IMR-90 (cell line): ENCODE data around the gene HS2ST1.

Experiments used
- CEBPB ChIP-seq: IDR thresholded peaks from 2 replicates; pipeline ENCODE4 v1.6.1; 2012; ENCODE audit warnings: low read depth, low read length, improper control_type of control experiment
- CHD1 ChIP-seq: IDR thresholded peaks from 2 replicates; pipeline ENCODE4 v1.6.1; 2012; ENCODE audit warnings: low read depth, low read length, improper control_type of control experiment
- MXI1 ChIP-seq: IDR thresholded peaks from 2 replicates; pipeline ENCODE4 v1.6.1; 2012; ENCODE audit warnings: low read depth, mild to moderate bottlenecking, low read length, moderate library complexity, borderline replicate concordance
- POLR2A ChIP-seq: IDR thresholded peaks from 2 replicates; pipeline ENCODE4 v1.6.1; 2012; ENCODE audit warnings: mild to moderate bottlenecking, low read depth, low read length
- RAD21 ChIP-seq: IDR thresholded peaks from 2 replicates; pipeline ENCODE4 v1.6.1; 2012; ENCODE audit warnings: low read length, improper control_type of control experiment
- SMC3 ChIP-seq: fragments of 150-350 bp; IDR thresholded peaks from 2 replicates; pipeline ENCODE4 v1.6.1; 2016; ENCODE audit warnings: low read depth, mild to moderate bottlenecking, antibody characterized with exemption, low read length, moderate library complexity
- TF ChIP-seq, protein P1 (sequence below): conservative IDR thresholded peaks from 2 replicates; pipeline ENCODE4 v1.5.1; 2012; ENCODE audit warnings: mild to moderate bottlenecking, low read depth, low read length, improper control_type of control experiment
- TF ChIP-seq, protein P2 (sequence below): fragments of 150-350 bp; IDR thresholded peaks from 2 replicates; pipeline ENCODE4 v1.6.1; 2017; ENCODE audit warnings: mild to moderate bottlenecking, antibody characterized with exemption, low read length, low read depth

DNA sequence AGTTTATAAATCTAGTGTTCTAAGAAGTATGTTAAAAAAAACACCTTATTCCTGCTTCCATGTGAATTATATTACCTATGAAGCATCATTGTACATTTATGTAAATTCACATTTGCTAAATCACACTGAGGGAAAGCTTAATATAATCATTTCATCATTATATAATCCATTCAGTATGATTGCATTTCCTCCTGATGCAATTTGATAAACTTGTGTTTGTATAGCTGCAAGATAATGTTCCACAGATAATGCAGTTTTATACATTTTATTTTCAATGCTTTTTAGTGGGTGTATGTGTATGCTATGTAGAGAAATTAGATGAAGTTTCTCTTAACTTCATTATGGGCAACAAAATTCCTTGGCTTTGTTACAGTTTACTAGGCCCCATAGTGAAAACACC, 79.6 kb downstream of the HS2ST1 start:
- TF ChIP-seq POLR2A (no peak), CEBPB (no peak), SMC3 (no peak), RAD21 (no peak), CHD1 (no peak), MXI1 (no peak)
- TF ChIP-seq, protein P1, sequence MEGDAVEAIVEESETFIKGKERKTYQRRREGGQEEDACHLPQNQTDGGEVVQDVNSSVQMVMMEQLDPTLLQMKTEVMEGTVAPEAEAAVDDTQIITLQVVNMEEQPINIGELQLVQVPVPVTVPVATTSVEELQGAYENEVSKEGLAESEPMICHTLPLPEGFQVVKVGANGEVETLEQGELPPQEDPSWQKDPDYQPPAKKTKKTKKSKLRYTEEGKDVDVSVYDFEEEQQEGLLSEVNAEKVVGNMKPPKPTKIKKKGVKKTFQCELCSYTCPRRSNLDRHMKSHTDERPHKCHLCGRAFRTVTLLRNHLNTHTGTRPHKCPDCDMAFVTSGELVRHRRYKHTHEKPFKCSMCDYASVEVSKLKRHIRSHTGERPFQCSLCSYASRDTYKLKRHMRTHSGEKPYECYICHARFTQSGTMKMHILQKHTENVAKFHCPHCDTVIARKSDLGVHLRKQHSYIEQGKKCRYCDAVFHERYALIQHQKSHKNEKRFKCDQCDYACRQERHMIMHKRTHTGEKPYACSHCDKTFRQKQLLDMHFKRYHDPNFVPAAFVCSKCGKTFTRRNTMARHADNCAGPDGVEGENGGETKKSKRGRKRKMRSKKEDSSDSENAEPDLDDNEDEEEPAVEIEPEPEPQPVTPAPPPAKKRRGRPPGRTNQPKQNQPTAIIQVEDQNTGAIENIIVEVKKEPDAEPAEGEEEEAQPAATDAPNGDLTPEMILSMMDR, result no peak
- TF ChIP-seq, protein P2, sequence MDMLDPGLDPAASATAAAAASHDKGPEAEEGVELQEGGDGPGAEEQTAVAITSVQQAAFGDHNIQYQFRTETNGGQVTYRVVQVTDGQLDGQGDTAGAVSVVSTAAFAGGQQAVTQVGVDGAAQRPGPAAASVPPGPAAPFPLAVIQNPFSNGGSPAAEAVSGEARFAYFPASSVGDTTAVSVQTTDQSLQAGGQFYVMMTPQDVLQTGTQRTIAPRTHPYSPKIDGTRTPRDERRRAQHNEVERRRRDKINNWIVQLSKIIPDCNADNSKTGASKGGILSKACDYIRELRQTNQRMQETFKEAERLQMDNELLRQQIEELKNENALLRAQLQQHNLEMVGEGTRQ, result no peak
